H1 (cell line): Measurements from ENCODE around the gene ANXA3. TPM values are rescaled to one million over a fixed set of nuclear protein-coding genes. Genes with fewer than 3 reads are reported as not detected.

ENCODE experiments used
- CHD7 ChIP-seq: fragments of 300-600 bp; sonication (generic); IDR thresholded peaks from 2 replicates; pipeline ENCODE4 v1.7.1; 2012; ENCODE audit warnings: low read length, moderate library complexity, mild to moderate bottlenecking, inconsistent platforms; ENCODE audit not compliant: insufficient replicate concordance
- JUND ChIP-seq: IDR thresholded peaks from 2 replicates; pipeline ENCODE4 v1.6.1; 2011; ENCODE audit warnings: mild to moderate bottlenecking, improper control_type of control experiment, low read length
- PHF8 ChIP-seq: fragments of 200-600 bp; sonication (generic); conservative IDR thresholded peaks from 2 replicates; pipeline ENCODE4 v1.7.1; 2012; ENCODE audit warnings: low read depth, mild to moderate bottlenecking, inconsistent platforms, low read length, moderate library complexity
- RAD21 ChIP-seq, 2 experiments: IDR thresholded peaks in 1 of 2; conservative IDR thresholded peaks in 1 of 2; 2 replicates each; pipeline ENCODE4 v1.6.1; 2011; ENCODE audit warnings: low read depth in 2 of 2, low read length in 2 of 2, improper control_type of control experiment in 1 of 2, inconsistent platforms in 1 of 2, mild to moderate bottlenecking in 1 of 2, moderate library complexity in 1 of 2
- SIRT6 ChIP-seq: IDR thresholded peaks from one replicate; pipeline ENCODE4 v1.7.1; 2012; ENCODE audit warnings: low read length, inconsistent platforms
- SP2 ChIP-seq: IDR thresholded peaks from 2 replicates; pipeline ENCODE4 v1.6.1; 2012; ENCODE audit warnings: mild to moderate bottlenecking, low read length, inconsistent platforms
- SUZ12 ChIP-seq: fragments of 200-600 bp; sonication (generic); IDR thresholded peaks from 2 replicates; pipeline ENCODE4 v1.6.1; 2012; ENCODE audit warnings: mild to moderate bottlenecking, inconsistent platforms, low read length, moderate library complexity, mixed read lengths
- TAF1 ChIP-seq: IDR thresholded peaks from 2 replicates; pipeline ENCODE4 v1.6.1; 2011; ENCODE audit warnings: mild to moderate bottlenecking, low read depth, low read length
- TBP ChIP-seq: IDR thresholded peaks from 2 replicates; pipeline ENCODE4 v1.6.1; 2011; ENCODE audit warnings: low read depth, low read length, improper control_type of control experiment
- YY1 ChIP-seq: IDR thresholded peaks from 2 replicates; pipeline ENCODE4 v1.6.1; 2011; ENCODE audit warnings: low read depth, mild to moderate bottlenecking, low read length
- polyA plus RNA-seq, 7 experiments: library from polyadenylated mRNA; depleted of rRNA in 3 of 7; stranded (reverse) in 5 of 7; unstranded in 2 of 7; fragments of >200 nt in 5 of 7; fragments of 200-250 nt in 2 of 7; gene quantifications; 1 replicate in 5 of 7; 2 replicates in 1 of 7; 4 replicates in 1 of 7; pipeline versions ENCODE4 v1.2.1 to v1.2.3, GENCODE V29; 2011 to 2013; ENCODE audit warnings: missing spikeins in 2 of 7, mixed read lengths in 2 of 7
- total RNA-seq: library from RNA; stranded (reverse); fragmentation: NEBNext Ultra II Directional; extraction: Animal tissue kit (Norgen Biotek cat#: 25700); gene quantifications from 2 replicates; pipeline ENCODE4 v1.2.1, GENCODE V29; 2021

ANXA3 gene
- total and polyA plus RNA-seq, 2 of the 8 experiments (the other 6 are each of a cell fraction or from before 2014, with no cell fraction given) = 10.3 to 27.3 TPM

- TF ChIP-seq SIRT6 (no peak), CHD7 (no peak), SUZ12 (peak; percentile 32; the same call in 1 of the 2 replicates), RAD21 (IDR thresholded peaks at IDR 0.05 in 1 of 2, conservative IDR thresholded peaks at IDR 0.05 in 1 of 2; ENCODE audit: low read depth in 2 of 2, low read length in 2 of 2) (no peak), TAF1 (peak; percentile 78), SP2 (no peak), JUND (no peak), TBP (peak; percentile 62; the same call in 1 of the 2 replicates), YY1 (0 out of 2 replicates have a peak, but pooled peaks have one; percentile 6), PHF8 (peak; percentile 69)
Observed at GRCh38 chr4:78551420-78552351, at the start of gene ANXA3 (continued).
